HAP-1 (cell line): ENCODE results near the gene KRTAP9-7.

Source experiments
- DNase-seq, 2 experiments: peaks; one replicate each; pipeline ENCODE4 v3.0.0-alpha.2; 2016 to 2020; ENCODE audit warnings: low spot score in 2 of 2
- H3K27me3 ChIP-seq: fragments of 250-450 bp; sonication (Bioruptor Pico); 2 replicates; pipeline ENCODE4 v1.5.1; 2020; ENCODE audit warnings: low read depth, mild to moderate bottlenecking, moderate library complexity
- H3K36me3 ChIP-seq: fragments of 250-450 bp; sonication (Bioruptor Pico); replicated peaks from 2 replicates; pipeline ENCODE4 v1.5.1; 2020; ENCODE audit warnings: mild to moderate bottlenecking
- H3K4me1 ChIP-seq: fragments of 250-450 bp; sonication (Bioruptor Pico); 2 replicates; pipeline ENCODE4 v1.5.1; 2020; ENCODE audit warnings: mild to moderate bottlenecking
- H3K4me3 ChIP-seq: fragments of 250-450 bp; sonication (Bioruptor Pico); 2 replicates; pipeline ENCODE4 v1.5.1; 2020; ENCODE audit warnings: mild to moderate bottlenecking, moderate library complexity
- H3K9me3 ChIP-seq: fragments of 250-450 bp; sonication (Bioruptor Pico); 2 replicates; pipeline ENCODE4 v1.5.1; 2020; ENCODE audit warnings: mild to moderate bottlenecking, moderate library complexity
- in situ Hi-C: fragments of 300-500 bp; cut with MboI; formaldehyde crosslinking; loops from 3 replicates; pipeline ENCODE4 v1.14.3; 2020; ENCODE audit warnings: low sequenced_read_pairs, inconsistent platforms, mixed read lengths

The KRTAP9-7 gene

DNA sequence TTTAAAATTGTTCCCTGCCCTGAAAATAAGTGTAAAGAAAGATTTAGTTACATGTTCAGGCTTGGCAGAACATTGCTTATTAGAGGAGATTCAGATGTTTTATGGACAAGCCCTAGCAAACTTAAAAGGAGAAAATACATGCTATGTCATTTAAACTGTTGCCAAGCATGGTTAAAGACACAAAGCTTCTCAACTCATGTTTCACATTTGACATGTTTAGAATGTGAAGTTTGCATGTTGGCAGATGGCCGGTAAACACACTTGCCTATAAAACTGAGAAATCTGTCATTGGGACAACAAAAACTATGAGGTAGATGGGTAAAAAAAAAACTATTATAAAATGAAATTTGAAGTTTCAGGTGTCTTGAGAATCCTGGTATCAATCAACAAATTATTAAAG lies 21.3 kb downstream of the KRTAP9-7 start:
- no peak overlapping the region for H3K4me3 ChIP-seq
- H3K4me1 ChIP-seq = no peaks in the 10 kb centered on the region
- no peaks in the 10 kb centered on the region for H3K36me3 ChIP-seq
- no peaks in the 10 kb centered on the region for H3K9me3 ChIP-seq
- no peak for DNase-seq
- no peaks in the 10 kb centered on the region; the same call in 1 of the 2 replicates for H3K27me3 ChIP-seq
- in situ Hi-C loops = no loop called here

GRCh38 chr17:41298458-41299135 lies 23.1 kb downstream of the KRTAP9-7 start:
- in situ Hi-C loops = no loop called here
- Histone ChIP-seq H3K9me3 (no peaks in the 10 kb centered on the region), H3K36me3 (no peaks in the 10 kb centered on the region), H3K4me3 (no peak overlapping the region), H3K4me1 (no peaks in the 10 kb centered on the region), H3K27me3 (no peaks in the 10 kb centered on the region)
- no peak for DNase-seq

GRCh38 chr17:41301204-41301790 lies 25.8 kb downstream of the KRTAP9-7 start:
- H3K4me1 ChIP-seq = no peaks in the 10 kb centered on the region
- no peak for DNase-seq
- H3K27me3 ChIP-seq = peaks cover 2% of the 10 kb centered on the region; the same call in 1 of the 2 replicates
- in situ Hi-C loops = no loop called here
- H3K36me3 ChIP-seq = no peaks in the 10 kb centered on the region
- H3K9me3 ChIP-seq = no peaks in the 10 kb centered on the region
- no peak overlapping the region for H3K4me3 ChIP-seq

- no peak for DNase-seq
- Histone ChIP-seq H3K9me3 (no peaks in the 10 kb centered on the region), H3K4me1 (no peaks in the 10 kb centered on the region), H3K27me3 (peaks cover 2% of the 10 kb centered on the region; the same call in 1 of the 2 replicates), H3K4me3 (no peak within 1 kb of the TSS), H3K36me3 (no peaks in the 10 kb centered on the region)
- in situ Hi-C loops = no loop called here
These were observed 26.7 kb downstream of the KRTAP9-7 start, which contains the start of gene KRTAP29-1 for GRCh38 chr17:41301916-41302901. Gene KRTAP29-1 (minus strand): TSS chr17:41302851. CDS start chr17:41302851, 0 bp downstream.

GRCh38 chr17:41302981-41303380 lies 27.5 kb downstream of the KRTAP9-7 start:
- H3K4me1 ChIP-seq = no peaks in the 10 kb centered on the region
- no peak for DNase-seq
- no peaks in the 10 kb centered on the region for H3K9me3 ChIP-seq
- H3K27me3 ChIP-seq = peaks cover 2% of the 10 kb centered on the region; the same call in 1 of the 2 replicates
- in situ Hi-C loops = no loop called here
- H3K4me3 ChIP-seq = no peak overlapping the region
- no peaks in the 10 kb centered on the region for H3K36me3 ChIP-seq

GRCh38 chr17:41304091-41304490 lies 28.6 kb downstream of the KRTAP9-7 start:
- Histone ChIP-seq H3K4me1 (no peaks in the 10 kb centered on the region), H3K4me3 (no peak overlapping the region), H3K36me3 (no peaks in the 10 kb centered on the region), H3K9me3 (no peaks in the 10 kb centered on the region), H3K27me3 (peaks cover 2% of the 10 kb centered on the region; the same call in 1 of the 2 replicates)
- DNase-seq = no peak
- in situ Hi-C loops = no loop called here

GRCh38 chr17:41307647-41308046 lies 32.1 kb downstream of the KRTAP9-7 start:
- no peaks in the 10 kb centered on the region for H3K4me1 ChIP-seq
- H3K4me3 ChIP-seq = no peak overlapping the region
- DNase-seq = no peak
- in situ Hi-C loops = no loop called here
- H3K36me3 ChIP-seq = no peaks in the 10 kb centered on the region
- peaks cover 2% of the 10 kb centered on the region; the same call in 1 of the 2 replicates for H3K27me3 ChIP-seq
- H3K9me3 ChIP-seq = no peaks in the 10 kb centered on the region

- DNase-seq = no peak
- Histone ChIP-seq H3K36me3 (no peaks in the 10 kb centered on the region), H3K4me3 (no peak overlapping the region), H3K9me3 (no peaks in the 10 kb centered on the region), H3K4me1 (no peaks in the 10 kb centered on the region), H3K27me3 (peaks cover 2% of the 10 kb centered on the region; the same call in 1 of the 2 replicates)
- in situ Hi-C loops = no loop called here
These were observed 32.9 kb downstream of the KRTAP9-7 start for GRCh38 chr17:41308251-41308917.

DNA sequence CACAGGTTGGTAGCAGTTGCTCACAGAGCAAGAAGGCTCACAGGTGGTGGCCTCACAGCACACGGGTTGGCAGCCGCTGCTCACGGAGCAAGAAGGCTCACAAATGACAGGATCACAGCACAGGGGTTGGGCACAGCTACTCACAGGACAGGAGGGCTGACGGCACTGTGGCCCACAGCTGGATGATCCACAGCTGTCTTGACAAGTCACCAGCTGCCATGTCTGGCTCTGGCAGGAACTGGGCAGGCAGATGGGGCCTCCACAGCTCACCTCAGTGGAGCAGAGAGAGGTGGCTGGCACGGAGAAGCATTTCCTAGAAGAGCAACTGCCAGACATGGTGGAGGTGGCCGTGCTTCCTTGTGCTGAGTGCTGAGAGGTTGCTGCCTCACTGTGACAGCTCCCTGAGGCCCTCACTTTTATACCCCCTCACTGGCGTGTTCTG lies 33.4 kb downstream of the KRTAP9-7 start, which contains the start of gene KRTAP16-1:
KRTAP16-1 (minus strand) TSS at position 392 of the 442 bp plus-strand sequence; CDS start at position 336, 56 bp downstream.
- no peak within 1 kb of the TSS for H3K4me3 ChIP-seq

GRCh38 chr17:41311111-41311510 lies 35.6 kb downstream of the KRTAP9-7 start:
- in situ Hi-C loops = no loop called here
- Histone ChIP-seq H3K9me3 (no peaks in the 10 kb centered on the region), H3K4me1 (no peaks in the 10 kb centered on the region), H3K4me3 (no peak overlapping the region), H3K36me3 (no peaks in the 10 kb centered on the region), H3K27me3 (no peaks in the 10 kb centered on the region; the same call in 1 of the 2 replicates)
- no peak for DNase-seq

More for the DNA sequence above, 33.4 kb downstream of the KRTAP9-7 start, which contains the start of gene KRTAP16-1:
- Histone ChIP-seq H3K4me1 (no peaks in the 10 kb centered on the region), H3K9me3 (no peaks in the 10 kb centered on the region), H3K27me3 (peaks cover 2% of the 10 kb centered on the region; the same call in 1 of the 2 replicates), H3K36me3 (no peaks in the 10 kb centered on the region)
- DNase-seq = no peak
- in situ Hi-C loops = no loop called here

- DNase-seq = no peak
- H3K9me3 ChIP-seq = no peaks in the 10 kb centered on the region
- no peaks in the 10 kb centered on the region for H3K4me1 ChIP-seq
- no peak within 1 kb of the TSS for H3K4me3 ChIP-seq
- peaks cover 8% of the 10 kb centered on the region for H3K27me3 ChIP-seq
- in situ Hi-C loops = no loop called here
- no peaks in the 10 kb centered on the region for H3K36me3 ChIP-seq
These were observed 39.8 kb downstream of the KRTAP9-7 start, which contains the start of gene KRTAP17-1 for GRCh38 chr17:41315204-41315794. Gene KRTAP17-1 (minus strand): TSS chr17:41315710. CDS start chr17:41315650, 60 bp downstream.

DNA sequence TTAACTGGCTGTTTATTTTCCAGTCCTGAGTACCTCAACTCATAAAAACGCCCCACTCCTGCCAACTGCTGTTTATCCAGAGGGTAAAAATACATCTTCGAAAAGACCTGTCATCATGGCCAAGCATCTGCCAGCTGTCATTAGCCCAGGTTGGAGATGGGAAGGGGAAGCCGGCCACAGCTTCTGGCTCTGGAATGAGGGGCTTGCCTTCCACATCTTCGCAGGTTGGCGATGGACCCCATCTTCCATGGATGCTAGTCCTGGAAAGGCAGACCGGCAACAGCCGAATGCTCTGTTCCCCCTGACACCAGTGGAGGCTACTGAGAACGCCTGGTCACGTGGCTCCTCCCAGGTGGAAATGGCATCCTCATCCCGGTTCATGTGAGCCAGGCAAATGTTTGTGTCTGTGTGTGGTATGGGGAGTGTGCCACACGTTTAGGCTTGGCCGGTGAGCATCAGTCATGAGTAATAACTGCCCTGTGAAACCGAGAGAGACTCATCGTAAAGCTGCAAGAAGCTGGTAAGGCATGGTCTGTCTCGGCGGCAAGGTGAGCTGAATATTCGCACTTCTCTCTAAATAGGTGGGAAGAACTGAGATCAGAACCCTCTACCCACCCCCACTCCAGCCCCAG lies 40.4 kb downstream of the KRTAP9-7 start:
- Histone ChIP-seq H3K4me1 (no peaks in the 10 kb centered on the region), H3K27me3 (peaks cover 8% of the 10 kb centered on the region), H3K36me3 (no peaks in the 10 kb centered on the region), H3K9me3 (no peaks in the 10 kb centered on the region), H3K4me3 (no peak overlapping the region)
- no peak for DNase-seq
- in situ Hi-C loops = no loop called here
